GM12801 (cell line): ENCODE results near the gene FAM124B.

ENCODE experiments used
- CTCF ChIP-seq: IDR thresholded peaks from one replicate; pipeline ENCODE4 v1.5.1; 2011; ENCODE audit warnings: control low read depth; ENCODE audit not compliant: insufficient read length; ENCODE audit errors: extremely low read depth

The FAM124B gene

DNA sequence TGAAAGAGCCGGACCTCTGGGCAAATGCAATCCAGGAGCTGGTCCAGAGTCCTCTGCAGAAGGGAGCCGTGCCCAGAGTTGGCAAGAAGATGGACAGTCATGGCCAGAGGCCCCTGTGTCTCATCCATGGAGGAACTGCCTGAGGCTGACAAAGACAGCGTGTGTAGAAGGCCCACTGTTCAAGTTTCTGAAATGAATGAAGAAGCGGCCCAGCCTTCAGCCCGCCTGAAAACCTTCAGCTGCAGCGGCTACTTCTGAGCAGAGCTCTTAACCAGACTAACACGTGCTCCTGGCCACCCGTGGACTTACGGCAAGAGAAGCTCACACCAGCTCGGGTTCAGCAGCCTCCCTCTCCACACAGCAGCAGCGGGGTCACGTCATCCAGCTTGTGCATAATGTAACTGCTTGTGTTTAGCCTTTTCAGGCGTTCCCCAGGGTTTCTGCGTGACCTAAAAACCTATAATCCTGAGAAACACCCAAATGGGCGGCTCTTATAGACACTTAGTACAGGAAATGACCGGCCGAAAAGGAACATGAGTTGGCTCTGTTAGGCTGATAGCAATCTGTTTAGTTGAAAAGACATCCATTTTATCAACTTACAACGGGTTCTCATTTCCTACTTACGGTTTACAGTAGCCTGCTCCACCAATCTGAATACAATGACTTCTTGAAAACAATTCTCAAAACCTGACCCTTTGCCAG lies at the start of gene FAM124B:
Gene FAM124B, minus strand, starts transcription at position 467 of the 702 bp plus-strand sequence. Its CDS starts 339 bp downstream, at position 128.
- no peak for TF ChIP-seq CTCF

DNA sequence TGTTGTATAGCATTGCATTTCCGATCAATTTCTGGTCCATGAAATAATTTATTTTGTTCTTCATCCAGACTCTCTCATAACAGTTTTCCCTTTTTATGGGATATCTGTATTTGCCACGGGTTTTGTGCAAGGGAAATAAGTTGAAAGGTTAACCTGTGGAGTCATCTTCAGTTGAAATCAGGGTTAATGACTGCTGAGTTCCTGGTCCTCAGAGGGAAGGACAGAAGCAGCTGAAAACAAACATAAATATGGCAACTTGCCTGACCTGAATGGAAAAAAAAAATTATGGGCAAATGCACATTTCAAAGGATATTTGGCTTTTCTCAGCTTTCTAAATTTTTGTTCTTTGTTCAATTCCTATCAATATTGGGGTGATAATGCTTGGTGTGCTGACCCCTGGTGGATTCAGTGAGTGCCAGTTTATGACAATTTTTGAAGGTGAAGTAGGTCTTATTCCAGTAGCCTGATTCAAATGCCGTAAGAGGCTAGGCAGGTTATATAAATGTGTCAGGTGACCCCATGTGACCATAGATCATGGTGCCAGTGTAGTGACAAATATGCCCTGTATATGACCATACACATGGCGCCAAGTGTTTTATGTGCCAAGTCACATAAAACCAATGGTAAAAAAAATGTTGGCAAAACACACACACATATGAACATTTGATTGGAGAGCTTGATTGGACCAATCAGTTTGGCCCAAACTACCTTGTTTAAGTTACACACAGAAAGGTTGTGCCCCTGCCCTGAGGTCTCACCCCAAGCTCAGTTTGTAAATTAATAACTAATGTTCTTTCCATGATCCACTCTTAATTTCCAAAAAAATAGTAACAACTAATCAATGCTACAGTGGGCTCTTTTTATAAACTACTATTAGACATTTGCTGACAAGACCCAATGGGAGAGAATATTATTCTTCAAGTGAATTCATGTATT lies 47.6 kb upstream of the FAM124B start:
- TF ChIP-seq CTCF = no peak

DNA sequence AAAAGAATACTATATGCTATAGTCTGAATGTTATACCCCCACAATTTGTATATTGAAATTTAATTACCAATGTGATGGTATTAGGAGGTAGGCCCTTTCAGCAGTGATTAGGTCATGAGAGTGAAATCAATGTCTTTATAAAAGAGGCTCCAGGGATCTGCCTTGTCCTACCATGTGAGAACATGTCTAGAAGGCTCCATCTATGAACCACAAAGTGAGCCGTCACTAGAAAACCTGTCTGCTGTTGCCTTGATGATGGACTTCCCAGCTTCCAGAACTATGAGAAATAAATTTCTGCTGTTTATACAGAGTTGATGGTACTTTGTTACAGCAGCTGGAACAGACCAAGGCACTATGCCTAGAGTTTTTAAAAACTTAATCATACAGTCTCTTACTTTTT lies 46.3 kb upstream of the FAM124B start:
- no peak for TF ChIP-seq CTCF

DNA sequence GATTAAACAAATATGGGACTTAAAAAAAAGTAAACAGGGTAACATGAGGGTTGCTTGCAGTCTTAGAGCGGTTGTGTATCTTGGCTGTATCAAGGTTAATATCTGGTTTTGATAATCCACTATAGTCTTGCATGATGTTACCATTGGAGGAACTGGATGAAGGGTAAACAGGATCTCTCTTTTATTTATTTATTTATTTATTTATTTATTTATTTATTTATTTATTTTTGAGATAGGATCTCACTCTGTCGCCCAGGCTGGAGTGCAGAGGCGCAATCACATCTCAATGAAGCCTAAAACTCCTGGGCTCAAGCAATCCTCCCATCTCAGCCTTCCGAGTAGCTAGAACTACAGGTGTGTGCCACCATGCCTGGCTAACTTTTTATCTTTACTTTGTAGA lies 42.9 kb upstream of the FAM124B start:
- TF ChIP-seq CTCF = no peak

GRCh38 chr2:224444021-224444420 lies 42.1 kb upstream of the FAM124B start:
- no peak for TF ChIP-seq CTCF

DNA sequence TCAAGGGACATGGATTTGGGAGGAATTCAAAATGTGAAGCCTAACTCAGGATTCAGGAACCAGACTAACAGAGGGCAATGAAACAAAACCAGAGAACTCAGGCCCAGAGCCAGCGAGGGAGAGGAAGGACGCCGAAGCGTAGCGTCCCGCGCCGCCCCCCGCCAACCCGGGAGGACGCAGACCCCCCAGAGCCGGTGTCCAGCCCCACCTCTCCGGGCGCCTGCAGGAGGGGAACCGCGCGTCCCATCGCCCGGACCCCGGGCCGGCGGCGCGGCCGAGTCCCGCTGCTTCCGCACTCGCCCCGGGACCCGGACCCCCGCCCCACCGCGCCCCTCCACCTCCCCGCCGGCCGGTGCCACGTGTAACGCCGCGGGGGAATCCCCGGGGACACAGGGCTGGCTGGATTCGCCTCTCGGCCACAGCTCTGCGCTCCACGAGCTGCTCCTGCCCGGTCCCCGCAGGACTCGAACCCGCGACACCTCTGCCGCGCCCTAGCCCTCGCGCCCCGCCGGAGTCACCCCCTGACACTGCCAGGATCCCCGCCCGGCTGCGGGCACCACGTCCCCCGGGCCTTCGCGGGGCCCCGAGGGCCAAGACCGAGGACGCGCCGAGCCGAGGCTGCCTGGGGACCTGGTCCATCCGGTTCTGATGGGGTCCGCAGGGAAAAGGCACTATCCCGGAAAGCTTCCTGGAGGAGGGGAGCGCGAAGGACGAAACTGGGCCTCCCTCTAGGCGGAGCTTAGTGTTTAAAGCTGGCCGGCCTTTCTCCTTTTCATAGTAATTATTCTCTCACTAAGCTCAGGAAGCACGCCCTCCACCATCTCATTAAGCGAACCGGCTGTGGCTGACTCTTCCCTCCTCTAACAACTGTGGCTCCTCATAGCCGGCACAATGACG lies 40.4 kb upstream of the FAM124B start:
- TF ChIP-seq CTCF = no peak

DNA sequence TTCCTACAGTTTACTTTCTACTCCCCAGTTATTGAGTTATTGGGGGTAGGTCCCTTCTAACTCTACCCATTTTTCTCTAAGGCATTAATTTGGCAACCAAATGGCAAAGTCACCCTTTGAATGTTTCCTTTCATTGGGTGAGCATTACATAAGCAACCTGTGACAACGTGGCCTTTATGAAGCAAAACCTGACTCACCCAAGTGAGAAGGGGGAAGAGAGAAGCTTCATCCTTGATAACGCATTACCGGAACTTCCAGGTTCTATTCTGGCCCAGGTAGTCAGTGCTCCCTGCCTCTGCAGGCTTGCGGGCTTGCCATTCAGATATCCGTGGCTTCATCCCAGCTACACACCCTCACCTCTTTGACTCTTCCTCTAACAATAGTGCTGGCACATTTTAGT lies 39.1 kb upstream of the FAM124B start:
- TF ChIP-seq CTCF = no peak
